Mesenteric fat pad (tissue), 1 donor: ENCODE results near the gene GRK3. TPM values are rescaled to one million over a fixed set of nuclear protein-coding genes. Genes with fewer than 3 reads are reported as not detected.
"Not testable (repeated sequence)": the region's sequence is repeated elsewhere in the genome, so short reads cannot be mapped to it uniquely, and the experiment has no call there.

Source experiments
- DNase-seq: peaks from one replicate; pipeline ENCODE4 v3.0.0-alpha.2; 2020; ENCODE audit warnings: low spot score
- total RNA-seq: library from RNA; stranded (reverse); fragmentation: NEBNext Ultra II Directional; extraction: Animal tissue kit (Norgen Biotek cat#: 25700); gene quantifications from one replicate; pipeline ENCODE4 v1.2.1, GENCODE V29; 2021
- donor health status: DM: yes; HTN: yes; CAD: no.

Gene GRK3
- total RNA-seq, 1 donor from 2014 or later: 53.4 TPM

- no peak for DNase-seq
Measured at GRCh38 chr22:25695146-25695545, 130.7 kb downstream of the GRK3 start.

- DNase-seq: no peak
Measured at GRCh38 chr22:25696763-25697162, 132.3 kb downstream of the GRK3 start.

DNA sequence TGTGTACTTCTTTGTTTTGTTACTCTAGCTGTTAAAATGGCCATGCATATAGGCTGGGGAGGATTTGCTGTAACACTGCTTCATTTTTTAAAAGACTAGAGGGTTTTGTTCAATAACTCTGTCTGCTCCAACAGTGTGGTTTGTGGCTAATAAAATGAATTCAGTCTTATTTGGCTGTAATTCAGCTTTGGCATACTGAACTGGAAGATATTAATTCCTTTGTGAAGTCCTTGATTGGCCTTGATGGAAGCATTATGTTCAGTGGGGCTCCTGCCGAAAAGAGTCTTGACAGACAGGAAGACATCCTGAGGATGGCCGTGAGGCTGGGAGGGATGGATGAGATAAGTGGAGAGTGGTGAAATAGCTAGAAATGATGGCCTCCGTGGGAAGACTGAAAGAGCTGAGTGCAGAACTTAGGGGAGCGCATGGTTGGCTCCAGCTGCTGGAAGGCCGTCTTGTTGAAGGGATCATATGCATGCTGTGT lies 132.7 kb downstream of the GRK3 start:
- DNase-seq: no peak

DNA sequence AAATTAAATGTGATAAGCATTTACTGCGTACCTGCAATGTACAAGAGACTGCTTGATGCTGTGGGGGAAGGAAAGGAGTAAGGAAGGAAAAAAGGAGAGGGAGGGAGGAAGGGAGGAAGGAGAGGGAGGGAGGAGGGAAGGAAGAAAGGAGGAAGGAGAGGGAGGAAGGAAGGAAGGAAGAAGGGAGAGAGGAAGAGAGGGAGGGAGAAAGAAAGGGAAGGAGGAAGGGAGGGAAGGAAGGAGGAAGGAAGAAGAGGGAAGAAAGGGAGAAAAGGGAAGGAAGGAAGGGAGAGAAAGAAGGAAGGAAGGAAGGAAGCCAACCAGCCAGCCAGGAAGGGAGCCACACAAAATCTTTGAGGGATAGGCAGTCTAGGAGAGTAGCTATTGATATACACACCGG lies 133.5 kb downstream of the GRK3 start:
- no peak for DNase-seq

GRCh38 chr22:25698461-25698860 lies 134.0 kb downstream of the GRK3 start:
- DNase-seq: no peak

GRCh38 chr22:25698978-25699377 lies 134.5 kb downstream of the GRK3 start:
- DNase-seq: no peak

GRCh38 chr22:25701056-25701780 lies 136.7 kb downstream of the GRK3 start:
- DNase-seq: no peak

GRCh38 chr22:25702040-25702439 lies 137.6 kb downstream of the GRK3 start:
- no peak for DNase-seq

GRCh38 chr22:25702571-25703167 lies 138.2 kb downstream of the GRK3 start:
- no peak for DNase-seq

- no peak for DNase-seq
Measured at GRCh38 chr22:25704701-25705100, 140.2 kb downstream of the GRK3 start.

DNA sequence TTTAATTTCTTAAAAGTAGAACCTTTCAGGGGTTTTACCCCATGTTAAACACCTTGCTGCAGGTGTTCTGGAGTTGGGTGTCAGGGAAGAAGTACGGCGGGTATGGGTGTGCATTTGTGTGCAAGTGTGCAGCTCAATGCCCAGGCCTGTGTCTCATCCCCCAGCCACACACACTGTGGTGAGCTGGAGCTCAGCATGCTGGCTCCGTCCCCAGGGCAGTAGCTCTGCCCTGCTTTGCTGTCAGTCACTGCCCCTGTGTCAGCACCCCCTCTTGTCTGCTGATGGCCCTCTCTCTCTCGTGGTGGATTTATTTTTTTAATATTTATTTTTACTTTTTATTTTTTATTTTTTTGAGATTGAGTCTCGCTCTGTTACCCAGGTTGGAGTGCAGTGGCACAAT lies 141.7 kb downstream of the GRK3 start:
- no peak for DNase-seq

GRCh38 chr22:25708430-25708829 lies 144.0 kb downstream of the GRK3 start:
- not testable (repeated sequence) for DNase-seq

GRCh38 chr22:25709758-25710157 lies 145.3 kb downstream of the GRK3 start:
- DNase-seq: no peak

GRCh38 chr22:25710501-25710900 lies 146.0 kb downstream of the GRK3 start:
- no peak for DNase-seq

DNA sequence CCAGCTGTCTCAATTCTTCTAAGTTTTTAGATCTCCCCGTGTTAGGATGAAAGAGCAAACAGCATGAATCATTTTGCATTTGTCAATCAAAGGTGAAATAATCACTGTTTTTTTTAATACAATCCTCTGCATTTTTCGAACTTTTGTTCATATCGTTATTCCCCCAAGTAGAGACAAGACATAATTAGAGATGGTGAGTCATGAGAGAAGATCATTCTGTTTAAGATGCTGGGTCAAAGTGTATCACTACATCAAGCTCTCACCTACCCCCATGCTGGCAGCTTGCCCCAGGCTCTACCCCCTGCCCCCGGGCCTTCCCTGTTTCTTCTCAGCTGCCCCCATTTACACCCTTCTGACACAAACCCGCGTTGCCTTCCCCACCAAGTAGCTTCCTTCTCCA lies 147.0 kb downstream of the GRK3 start:
- DNase-seq: no peak

- DNase-seq: no peak
Measured at GRCh38 chr22:25712661-25713400, 148.4 kb downstream of the GRK3 start.

DNA sequence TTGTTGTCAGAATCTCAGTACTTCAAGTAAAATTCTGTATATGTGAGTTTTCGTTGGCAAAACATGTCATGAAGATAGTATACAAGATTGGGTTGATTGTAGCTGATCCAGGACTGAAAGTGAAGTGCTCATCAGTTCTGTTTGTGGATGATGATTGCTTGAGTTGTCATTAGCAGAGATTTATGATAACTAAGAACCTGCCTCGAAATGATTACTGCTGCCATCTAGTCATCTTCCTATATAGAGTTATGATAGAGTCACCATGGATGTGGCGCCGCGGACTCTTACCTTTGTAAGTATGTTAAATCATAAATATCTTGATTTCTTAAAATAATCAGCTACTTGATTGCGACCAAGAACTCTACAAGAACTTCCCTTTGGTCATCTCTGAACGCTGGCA lies 149.6 kb downstream of the GRK3 start:
- no peak for DNase-seq

DNA sequence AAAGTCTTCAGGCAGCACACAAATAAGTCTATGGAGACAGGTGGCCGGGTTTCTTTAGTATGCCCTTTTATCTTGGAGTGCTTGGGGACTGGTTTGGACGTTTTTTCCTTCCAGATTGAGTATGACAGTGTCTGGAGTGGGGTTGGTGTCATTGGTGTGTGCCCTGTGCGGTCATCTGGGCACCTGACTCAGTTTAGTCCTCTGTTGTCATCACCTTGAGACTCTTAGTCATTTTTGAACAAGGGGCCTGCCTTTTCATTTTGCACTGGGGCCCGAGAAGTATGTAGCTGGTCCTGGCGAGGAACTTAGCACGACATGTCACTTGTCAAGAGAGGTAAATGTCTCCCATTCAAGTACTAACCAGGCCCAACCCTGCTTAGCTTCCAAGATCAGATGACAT lies 150.3 kb downstream of the GRK3 start:
- DNase-seq: no peak

DNA sequence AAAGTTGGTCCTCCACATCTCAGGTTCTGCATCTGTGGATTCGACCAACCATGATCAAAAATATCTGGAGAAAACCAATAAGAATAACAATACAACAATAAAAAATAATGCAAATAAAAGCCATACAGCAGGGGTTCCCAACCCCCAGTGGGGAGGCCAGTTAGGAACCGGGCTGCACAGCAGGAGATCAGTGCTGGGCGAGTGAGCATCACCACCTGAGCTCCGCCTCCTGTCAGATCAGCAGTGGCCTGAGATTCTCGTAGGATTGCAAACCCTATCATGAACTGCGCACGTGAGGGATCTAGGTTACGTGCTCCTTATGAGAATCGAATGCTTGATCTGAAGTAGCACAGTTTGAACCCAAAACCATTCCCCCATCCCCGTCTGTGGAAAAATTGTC lies 152.2 kb downstream of the GRK3 start:
- DNase-seq: no peak

GRCh38 chr22:25718135-25718840 lies 153.8 kb downstream of the GRK3 start:
- peak; percentile 11 for DNase-seq

DNA sequence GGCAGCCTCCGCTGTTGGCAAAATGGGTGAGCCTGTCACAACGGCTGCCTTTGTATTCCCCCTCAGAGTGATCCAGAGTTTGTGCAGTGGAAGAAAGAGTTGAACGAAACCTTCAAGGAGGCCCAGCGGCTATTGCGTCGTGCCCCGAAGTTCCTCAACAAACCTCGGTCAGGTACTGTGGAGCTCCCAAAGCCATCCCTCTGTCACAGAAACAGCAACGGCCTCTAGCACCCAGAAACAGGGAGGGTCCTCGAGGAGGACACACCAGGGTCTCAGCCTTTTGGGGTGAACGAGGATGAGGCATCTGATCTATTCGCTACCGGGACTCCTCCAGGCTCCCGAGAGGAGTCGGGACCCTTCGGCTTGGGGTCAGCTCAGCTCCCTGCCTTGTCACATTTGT lies 157.7 kb downstream of the GRK3 start:
- DNase-seq: no peak

DNA sequence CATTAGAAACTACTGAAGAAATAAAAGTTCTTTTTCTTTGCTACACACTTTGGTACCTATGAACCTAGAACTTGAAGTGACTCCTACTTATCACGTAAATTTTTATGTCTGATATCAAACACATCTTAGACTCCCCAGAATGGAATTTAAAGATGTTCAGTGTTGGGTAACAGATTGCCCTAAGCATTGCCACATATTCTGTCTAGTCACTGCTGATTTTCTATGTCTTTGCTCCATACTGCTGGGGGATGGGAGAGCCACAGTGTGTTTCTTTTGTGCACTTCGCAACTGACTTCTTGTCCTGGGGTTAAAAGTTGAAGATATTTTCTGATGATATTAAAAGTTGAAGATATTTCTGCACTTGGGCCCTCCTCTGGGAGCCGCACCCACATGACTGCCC lies 158.2 kb downstream of the GRK3 start:
- no peak for DNase-seq
